IMR-90 (cell line): ENCODE data around the gene KRT36.

Source experiments
- BHLHE40 ChIP-seq: fragments of 150-350 bp; IDR thresholded peaks from 2 replicates; pipeline ENCODE4 v1.6.1; 2016; ENCODE audit warnings: mild to moderate bottlenecking, low read depth, low read length
- CTCF ChIP-seq: conservative IDR thresholded peaks from 2 replicates; pipeline ENCODE4 v1.5.1; 2012; ENCODE audit warnings: mild to moderate bottlenecking, low read depth, low read length, improper control_type of control experiment
- MXI1 ChIP-seq: IDR thresholded peaks from 2 replicates; pipeline ENCODE4 v1.6.1; 2012; ENCODE audit warnings: low read depth, mild to moderate bottlenecking, low read length, moderate library complexity, borderline replicate concordance
- POLR2A ChIP-seq: IDR thresholded peaks from 2 replicates; pipeline ENCODE4 v1.6.1; 2012; ENCODE audit warnings: mild to moderate bottlenecking, low read depth, low read length
- TF ChIP-seq, protein P1 (sequence below): fragments of 150-350 bp; IDR thresholded peaks from 2 replicates; pipeline ENCODE4 v1.6.1; 2016; ENCODE audit warnings: low read depth, mild to moderate bottlenecking, low read length, moderate library complexity, borderline replicate concordance

GRCh38 chr17:41524261-41524660 lies 34.6 kb upstream of the KRT36 start:
- TF ChIP-seq POLR2A (no peak), CTCF (no peak), BHLHE40 (no peak), MXI1 (no peak)
- TF ChIP-seq, protein P1, sequence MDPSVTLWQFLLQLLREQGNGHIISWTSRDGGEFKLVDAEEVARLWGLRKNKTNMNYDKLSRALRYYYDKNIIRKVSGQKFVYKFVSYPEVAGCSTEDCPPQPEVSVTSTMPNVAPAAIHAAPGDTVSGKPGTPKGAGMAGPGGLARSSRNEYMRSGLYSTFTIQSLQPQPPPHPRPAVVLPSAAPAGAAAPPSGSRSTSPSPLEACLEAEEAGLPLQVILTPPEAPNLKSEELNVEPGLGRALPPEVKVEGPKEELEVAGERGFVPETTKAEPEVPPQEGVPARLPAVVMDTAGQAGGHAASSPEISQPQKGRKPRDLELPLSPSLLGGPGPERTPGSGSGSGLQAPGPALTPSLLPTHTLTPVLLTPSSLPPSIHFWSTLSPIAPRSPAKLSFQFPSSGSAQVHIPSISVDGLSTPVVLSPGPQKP = no peak
